K562 (cell line): ENCODE measurements around the gene CREB3L1. TPM values are rescaled to one million over a fixed set of nuclear protein-coding genes. Genes with fewer than 3 reads are reported as not detected.
A peak's percentile ranks its signal among the peaks of the same experiment; 100 is the strongest.

Experiments used
- CCAR2 ChIP-seq: fragments of 200-400 bp; formaldehyde crosslinking; IDR thresholded peaks from 2 replicates; pipeline ENCODE4 v1.6.1; 2017; ENCODE audit warnings: mild to moderate bottlenecking, low read depth, low read length
- CHD2 ChIP-seq: IDR thresholded peaks from 2 replicates; pipeline ENCODE4 v1.6.1; 2011; ENCODE audit warnings: low read depth, low read length
- CHD4 ChIP-seq: fragments of 200-600 bp; sonication (generic); IDR thresholded peaks from 3 replicates; pipeline ENCODE4 v1.6.1; 2012; ENCODE audit warnings: low read depth, mild to moderate bottlenecking, mixed read lengths, low read length, inconsistent platforms; ENCODE audit not compliant: insufficient read depth, insufficient replicate concordance, poor library complexity, severe bottlenecking
- FOXP1 ChIP-seq: sonication (generic); formaldehyde crosslinking; IDR thresholded peaks from 2 replicates; pipeline ENCODE4 v1.8.0; 2022; ENCODE audit warnings: mild to moderate bottlenecking, missing genetic modification reagents
- HLTF ChIP-seq: fragments of 450-650 bp; IDR thresholded peaks from 2 replicates; pipeline ENCODE4 v1.6.1; 2016
- HNRNPK ChIP-seq: fragments of 200-400 bp; formaldehyde crosslinking; IDR thresholded peaks from one replicate; pipeline ENCODE4 v1.6.1; 2018; ENCODE audit warnings: mild to moderate bottlenecking, low read depth, low read length; ENCODE audit not compliant: poor library complexity, severe bottlenecking
- KDM2B ChIP-seq: fragments of 250-450 bp; sonication (Bioruptor Pico); IDR thresholded peaks from 2 replicates; pipeline ENCODE4 v1.8.0; 2021; ENCODE audit warnings: mild to moderate bottlenecking, moderate library complexity
- KLF10 ChIP-seq: fragments of 250-450 bp; sonication (Bioruptor Pico); IDR thresholded peaks from 2 replicates; pipeline ENCODE4 v1.6.1; 2021; ENCODE audit warnings: matching md5 sums
- NFYB ChIP-seq: IDR thresholded peaks from 2 replicates; pipeline ENCODE4 v1.6.1; 2011; ENCODE audit warnings: mild to moderate bottlenecking, moderate library complexity; ENCODE audit not compliant: insufficient read length; ENCODE audit errors: extremely low read depth
- NR2F6 ChIP-seq: fragments of 450-650 bp; formaldehyde crosslinking; IDR thresholded peaks from 2 replicates; pipeline ENCODE4 v1.4.0; 2020; ENCODE audit warnings: mild to moderate bottlenecking
- OTX1 ChIP-seq: fragments of 450-650 bp; formaldehyde crosslinking; IDR thresholded peaks from 2 replicates; pipeline ENCODE4 v1.4.0; 2022; ENCODE audit warnings: mild to moderate bottlenecking
- RNF219 ChIP-seq: fragments of 250-450 bp; sonication (Bioruptor Pico); IDR thresholded peaks from 2 replicates; pipeline ENCODE4 v1.5.0; 2022; ENCODE audit warnings: mild to moderate bottlenecking
- TBP ChIP-seq: optimal IDR thresholded peaks from 2 replicates; pipeline ENCODE3; 2011; ENCODE audit warnings: low read depth, low read length, improper control_type of control experiment
- YBX1 ChIP-seq: fragments of 450-650 bp; IDR thresholded peaks from 2 replicates; pipeline ENCODE4 v1.7.1; 2016; ENCODE audit warnings: mild to moderate bottlenecking
- ZNF609 ChIP-seq: sonication (generic); formaldehyde crosslinking; IDR thresholded peaks from 2 replicates; pipeline ENCODE4 v1.8.1; 2023; ENCODE audit warnings: missing genetic modification reagents, mild to moderate bottlenecking, borderline replicate concordance
- ZNF764 ChIP-seq: fragments of 250-450 bp; sonication (Bioruptor Pico); IDR thresholded peaks from 2 replicates; pipeline ENCODE4 v1.4.0; 2020; ENCODE audit warnings: low read depth, mild to moderate bottlenecking, moderate library complexity
- ZNF77 ChIP-seq: fragments of 250-450 bp; sonication (Bioruptor Pico); IDR thresholded peaks from 2 replicates; pipeline ENCODE4 v1.5.0; 2020
- polyA plus RNA-seq, 8 experiments: library from polyadenylated mRNA; depleted of rRNA in 4 of 8; stranded (reverse) in 5 of 8; unstranded in 3 of 8; fragments of >200 nt; fragmentation: Nextera tagmentation in 2 of 8; fragmentation: Illumina TruSeq in 1 of 8; extraction: Ambion mirVana in 2 of 8; extraction: Trizol in 1 of 8; gene quantifications; 2 replicates each; pipeline versions ENCODE4 v1.2.1 to v1.2.3, GENCODE V29; 2011 to 2014; ENCODE audit warnings: inconsistent platforms in 1 of 8, missing spikeins in 1 of 8
- total RNA-seq, 7 experiments: library from RNA; depleted of rRNA in 6 of 7; stranded (reverse); fragments of >200 nt in 6 of 7; fragmentation: Illumina TruSeq in 2 of 7; extraction: Trizol in 2 of 7; gene quantifications; 2 replicates each; pipeline versions ENCODE4 v1.2.1 to v1.2.3, GENCODE V29; 2011 to 2021; ENCODE audit warnings: low replicate concordance in 1 of 7
- TF ChIP-seq, protein P1 (sequence below), 3 experiments: IDR thresholded peaks in 2 of 3; conservative IDR thresholded peaks in 1 of 3; 2 replicates each; pipeline ENCODE4 v1.5.1; 2011 to 2012; ENCODE audit warnings: low read length in 3 of 3, mild to moderate bottlenecking in 3 of 3, control low read depth in 2 of 3, improper control_type of control experiment in 1 of 3, inconsistent platforms in 1 of 3, low read depth in 1 of 3, mixed read lengths in 1 of 3, moderate library complexity in 1 of 3; ENCODE audit not compliant: insufficient read depth in 2 of 3

The CREB3L1 gene
- total and polyA plus RNA-seq, 9 of the 15 experiments (the other 6 are each of a cell fraction or from before 2014, with no cell fraction given) = 1.2 to 27.6 (median 3.7) TPM

DNA sequence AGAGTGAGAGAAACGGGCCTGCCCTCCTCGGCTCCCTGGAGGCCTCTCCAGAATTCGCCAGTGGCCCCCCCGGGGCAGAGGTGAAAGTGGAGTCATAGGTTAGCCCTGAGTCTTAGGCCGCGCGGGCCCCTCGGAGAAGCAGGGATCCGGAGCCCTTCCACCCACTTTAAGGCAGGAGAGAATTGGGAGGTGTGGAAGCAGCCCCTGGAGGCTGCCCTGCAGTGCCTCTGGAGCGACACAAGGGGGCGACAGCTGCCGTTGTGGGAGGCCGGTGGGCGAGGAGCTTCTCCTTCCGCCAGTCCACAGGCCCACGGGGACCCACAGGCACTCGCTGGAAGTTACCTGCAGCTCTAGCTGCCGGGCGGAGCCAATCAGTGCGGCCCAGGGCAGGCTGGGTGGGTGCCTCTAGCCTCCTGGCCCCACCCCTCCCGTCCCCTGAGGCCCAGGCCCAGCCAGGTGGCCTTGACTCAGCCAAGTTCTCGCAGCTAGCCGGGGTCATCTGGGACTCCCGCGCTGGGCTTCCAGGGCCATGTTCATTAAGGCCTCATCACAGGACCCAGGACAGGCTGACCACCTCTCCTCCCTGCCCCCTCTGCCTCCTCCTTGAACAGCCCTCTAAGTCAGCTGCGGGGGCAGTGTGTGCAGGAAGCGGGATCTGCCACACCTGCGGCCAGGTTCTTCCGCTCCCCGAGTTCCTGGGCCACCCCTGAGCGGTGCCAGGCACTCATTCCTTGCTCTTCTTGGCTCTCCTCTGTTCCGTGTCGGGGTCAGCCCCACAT is 74.8 kb downstream of the CREB3L1 start (continued):
- TF ChIP-seq ZNF609 (CRISPR knock-in tag) (no peak), NR2F6 (CRISPR knock-in tag) (no peak), YBX1 (no peak), ZNF77 (CRISPR knock-in tag) (no peak), KLF10 (CRISPR knock-in tag) (no peak), CHD2 (no peak; the same call in 1 of the 2 replicates), CCAR2 (no peak), HNRNPK (no peak), TBP (no peak), HLTF (no peak), NFYB (no peak), OTX1 (CRISPR knock-in tag) (no peak), CHD4 (no peak), KDM2B (CRISPR knock-in tag) (no peak), ZNF764 (CRISPR knock-in tag) (no peak), RNF219 (CRISPR knock-in tag) (no peak), FOXP1 (CRISPR knock-in tag) (no peak)
- TF ChIP-seq, protein P1, sequence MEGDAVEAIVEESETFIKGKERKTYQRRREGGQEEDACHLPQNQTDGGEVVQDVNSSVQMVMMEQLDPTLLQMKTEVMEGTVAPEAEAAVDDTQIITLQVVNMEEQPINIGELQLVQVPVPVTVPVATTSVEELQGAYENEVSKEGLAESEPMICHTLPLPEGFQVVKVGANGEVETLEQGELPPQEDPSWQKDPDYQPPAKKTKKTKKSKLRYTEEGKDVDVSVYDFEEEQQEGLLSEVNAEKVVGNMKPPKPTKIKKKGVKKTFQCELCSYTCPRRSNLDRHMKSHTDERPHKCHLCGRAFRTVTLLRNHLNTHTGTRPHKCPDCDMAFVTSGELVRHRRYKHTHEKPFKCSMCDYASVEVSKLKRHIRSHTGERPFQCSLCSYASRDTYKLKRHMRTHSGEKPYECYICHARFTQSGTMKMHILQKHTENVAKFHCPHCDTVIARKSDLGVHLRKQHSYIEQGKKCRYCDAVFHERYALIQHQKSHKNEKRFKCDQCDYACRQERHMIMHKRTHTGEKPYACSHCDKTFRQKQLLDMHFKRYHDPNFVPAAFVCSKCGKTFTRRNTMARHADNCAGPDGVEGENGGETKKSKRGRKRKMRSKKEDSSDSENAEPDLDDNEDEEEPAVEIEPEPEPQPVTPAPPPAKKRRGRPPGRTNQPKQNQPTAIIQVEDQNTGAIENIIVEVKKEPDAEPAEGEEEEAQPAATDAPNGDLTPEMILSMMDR (IDR thresholded peaks at IDR 0.05 in 2 of 3, conservative IDR thresholded peaks at IDR 0.05 in 1 of 3; ENCODE audit: insufficient read depth in 2 of 3, low read depth in 1 of 3, low read length in 3 of 3) = peak; percentile 93 to 96 (median 94)
